ENCODE data around the gene NRIP1. TPM values are rescaled to one million over a fixed set of nuclear protein-coding genes. Genes with fewer than 3 reads are reported as not detected.

The NRIP1 gene
- total RNA-seq, 4 donors from 2014 or later, result 38.5 to 63.7 (median 55.6) TPM

GRCh38 chr21:15098908-15099307 lies 34.1 kb upstream of the NRIP1 start:
- intact Hi-C loops (cut with DNase I; ENCODE audit: low total_unique reads), result no loop called here
- Histone ChIP-seq H3K36me3 (no peaks in the 10 kb centered on the region), H3K4me1 (no peaks in the 10 kb centered on the region), H3K27ac (no peak overlapping the region), H3K27me3 (no peaks in the 10 kb centered on the region), H3K4me3 (no peak overlapping the region), H3K9me3 (no peaks in the 10 kb centered on the region)
- TF ChIP-seq POLR2AphosphoS5 (IDR thresholded peaks at IDR 0.05) (no peak), CTCF (IDR thresholded peaks at IDR 0.05) (no peak), POLR2A (IDR thresholded peaks at IDR 0.05) (no peak), EP300 (IDR thresholded peaks at IDR 0.05; ENCODE audit: low read depth) (no peak)
- in situ Hi-C loops (cut with MboI; ENCODE audit: low pct_ligation_motif_present in 1 of 4, low pct_unique_long_range_greater_than_20kb in 1 of 4, low sequenced_read_pairs in 3 of 4), result no loop called here
- 75 to 84% methylated on average over 2 to 3 of the region's 3 CpGs for WGBS, 2 donors (ENCODE audit: low coverage in 1 of 2)
- no peak for DNase-seq

GRCh38 chr21:15098181-15098580 lies 33.4 kb upstream of the NRIP1 start:
- Histone ChIP-seq H3K27ac (no peak overlapping the region), H3K4me1 (no peaks in the 10 kb centered on the region), H3K9me3 (no peaks in the 10 kb centered on the region), H3K4me3 (no peak overlapping the region), H3K36me3 (no peaks in the 10 kb centered on the region), H3K27me3 (no peaks in the 10 kb centered on the region)
- intact Hi-C loops (cut with DNase I; ENCODE audit: low total_unique reads), result no loop called here
- TF ChIP-seq EP300 (IDR thresholded peaks at IDR 0.05; ENCODE audit: low read depth) (no peak), POLR2AphosphoS5 (IDR thresholded peaks at IDR 0.05) (no peak), CTCF (IDR thresholded peaks at IDR 0.05) (no peak), POLR2A (IDR thresholded peaks at IDR 0.05) (no peak)
- 29 to 45% methylated on average over 3 of the region's 3 CpGs for WGBS, 2 donors (ENCODE audit: low coverage in 1 of 2)
- in situ Hi-C loops (cut with MboI; ENCODE audit: low pct_ligation_motif_present in 1 of 4, low pct_unique_long_range_greater_than_20kb in 1 of 4, low sequenced_read_pairs in 3 of 4), result no loop called here
- no peak for DNase-seq

GRCh38 chr21:15097580-15097979 lies 32.8 kb upstream of the NRIP1 start:
- WGBS, 2 donors (ENCODE audit: low coverage in 1 of 2), result 92 to 97% methylated on average over 3 of the region's 3 CpGs
- H3K36me3 ChIP-seq, result no peaks in the 10 kb centered on the region
- H3K4me1 ChIP-seq, result no peaks in the 10 kb centered on the region
- intact Hi-C loops (cut with DNase I; ENCODE audit: low total_unique reads), result no loop called here
- H3K4me3 ChIP-seq, result no peak overlapping the region
- no peak for TF ChIP-seq POLR2A (IDR thresholded peaks at IDR 0.05)
- TF ChIP-seq POLR2AphosphoS5 (IDR thresholded peaks at IDR 0.05), result no peak
- TF ChIP-seq CTCF (IDR thresholded peaks at IDR 0.05), result no peak
- TF ChIP-seq EP300 (IDR thresholded peaks at IDR 0.05; ENCODE audit: low read depth), result no peak
- no peak overlapping the region for H3K27ac ChIP-seq
- H3K9me3 ChIP-seq, result no peaks in the 10 kb centered on the region
- in situ Hi-C loops (cut with MboI; ENCODE audit: low pct_ligation_motif_present in 1 of 4, low pct_unique_long_range_greater_than_20kb in 1 of 4, low sequenced_read_pairs in 3 of 4), result no loop called here
- H3K27me3 ChIP-seq, result no peaks in the 10 kb centered on the region
- no peak for DNase-seq

- H3K9me3 ChIP-seq, result no peaks in the 10 kb centered on the region
- DNase-seq, result no peak
- WGBS, 2 donors (ENCODE audit: low coverage in 1 of 2), result 86 to 100% methylated on average over 1 of the region's 1 CpG
- no peaks in the 10 kb centered on the region for H3K4me1 ChIP-seq
- in situ Hi-C loops (cut with MboI; ENCODE audit: low pct_ligation_motif_present in 1 of 4, low pct_unique_long_range_greater_than_20kb in 1 of 4, low sequenced_read_pairs in 3 of 4) (no loop called here), intact Hi-C loops (cut with DNase I; ENCODE audit: low total_unique reads) (no loop called here)
- TF ChIP-seq POLR2A (IDR thresholded peaks at IDR 0.05), result no peak
- TF ChIP-seq POLR2AphosphoS5 (IDR thresholded peaks at IDR 0.05), result no peak
- TF ChIP-seq EP300 (IDR thresholded peaks at IDR 0.05; ENCODE audit: low read depth), result no peak
- TF ChIP-seq CTCF (IDR thresholded peaks at IDR 0.05), result no peak
- no peaks in the 10 kb centered on the region for H3K36me3 ChIP-seq
- no peak overlapping the region for H3K27ac ChIP-seq
- H3K4me3 ChIP-seq, result no peak overlapping the region
- no peaks in the 10 kb centered on the region for H3K27me3 ChIP-seq
Measured at GRCh38 chr21:15096146-15096545, 31.3 kb upstream of the NRIP1 start.

Measured in transverse colon (tissue), 4 donors.